AG04450 (cell line): ENCODE results near the gene RGL3. TPM values are rescaled to one million over a fixed set of nuclear protein-coding genes. Genes with fewer than 3 reads are reported as not detected.
"Not testable (repeated sequence)": the region's sequence is repeated elsewhere in the genome, so short reads cannot be mapped to it uniquely, and the experiment has no call there.

Experiments
- CTCF ChIA-PET: fragments of 300-600, 350-600 bp; formaldehyde crosslinking; extraction: SDS; loops from one replicate; lab custom pipeline; 2022; ENCODE audit warnings: antibody characterized with exemption, inconsistent platforms; lab: Charles Lee
- POLR2A ChIA-PET: fragments of 350-600 bp; formaldehyde crosslinking; extraction: SDS; loops from one replicate; lab custom pipeline; 2021; ENCODE audit warnings: antibody characterized with exemption, inconsistent platforms; lab: Yijun Ruan, JAX
- DNase-seq: peaks from one replicate; pipeline ENCODE4 v3.0.0-alpha.2; 2011; ENCODE audit warnings: low read depth, low spot score
- H3K27ac ChIP-seq: one replicate; pipeline ENCODE4 v1.5.1; 2012; ENCODE audit warnings: low read depth, low read length, control low read depth
- H3K27me3 ChIP-seq: one replicate; pipeline ENCODE4 v1.6.0; 2012; ENCODE audit warnings: low read length; ENCODE audit not compliant: control insufficient read depth, insufficient read depth
- H3K4me3 ChIP-seq: 2 replicates; pipeline ENCODE4 v1.5.1; 2011; ENCODE audit warnings: mild to moderate bottlenecking, low read depth, low read length, control low read depth
- H3K9me3 ChIP-seq: 2 replicates; pipeline ENCODE4 v1.5.1; 2012; ENCODE audit warnings: low read length; ENCODE audit not compliant: control insufficient read depth, insufficient read depth
- polyA plus RNA-seq: library from polyadenylated mRNA; depleted of rRNA; stranded (reverse); fragments of >200 nt; gene quantifications from 2 replicates; pipeline ENCODE4 v1.2.3, GENCODE V29; 2011
- TF ChIP-seq, protein P1 (sequence below): IDR thresholded peaks from 2 replicates; pipeline ENCODE4 v1.5.1; 2011; ENCODE audit warnings: low read depth, low read length, control low read depth, inconsistent platforms

Gene RGL3
- polyA plus RNA-seq, 1 experiment = 0.11 TPM

DNA sequence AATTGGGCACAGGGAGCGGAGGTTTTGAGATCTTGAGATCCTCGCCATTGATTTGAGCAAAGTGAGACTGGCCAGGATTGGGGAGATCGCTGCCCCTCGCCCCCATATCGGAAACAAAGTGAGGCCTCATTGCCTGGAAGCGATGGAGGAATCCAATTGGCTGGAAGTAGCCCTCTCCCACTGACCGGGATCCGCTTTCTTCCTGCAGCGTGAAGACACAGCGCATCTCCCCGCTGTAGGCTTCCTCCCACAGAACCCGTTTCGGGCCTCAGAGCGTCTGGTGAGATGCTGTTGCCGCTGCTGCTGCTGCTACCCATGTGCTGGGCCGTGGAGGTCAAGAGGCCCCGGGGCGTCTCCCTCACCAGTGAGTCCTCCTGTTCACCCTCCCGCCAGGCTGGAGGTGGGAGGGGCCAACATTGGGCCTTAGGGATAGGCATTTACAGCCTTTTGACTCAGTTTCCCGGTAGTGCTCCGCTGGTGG lies 16.8 kb upstream of the RGL3 start:
- H3K27ac ChIP-seq = peak overlapping the region; percentile 52
- TF ChIP-seq, protein P1, sequence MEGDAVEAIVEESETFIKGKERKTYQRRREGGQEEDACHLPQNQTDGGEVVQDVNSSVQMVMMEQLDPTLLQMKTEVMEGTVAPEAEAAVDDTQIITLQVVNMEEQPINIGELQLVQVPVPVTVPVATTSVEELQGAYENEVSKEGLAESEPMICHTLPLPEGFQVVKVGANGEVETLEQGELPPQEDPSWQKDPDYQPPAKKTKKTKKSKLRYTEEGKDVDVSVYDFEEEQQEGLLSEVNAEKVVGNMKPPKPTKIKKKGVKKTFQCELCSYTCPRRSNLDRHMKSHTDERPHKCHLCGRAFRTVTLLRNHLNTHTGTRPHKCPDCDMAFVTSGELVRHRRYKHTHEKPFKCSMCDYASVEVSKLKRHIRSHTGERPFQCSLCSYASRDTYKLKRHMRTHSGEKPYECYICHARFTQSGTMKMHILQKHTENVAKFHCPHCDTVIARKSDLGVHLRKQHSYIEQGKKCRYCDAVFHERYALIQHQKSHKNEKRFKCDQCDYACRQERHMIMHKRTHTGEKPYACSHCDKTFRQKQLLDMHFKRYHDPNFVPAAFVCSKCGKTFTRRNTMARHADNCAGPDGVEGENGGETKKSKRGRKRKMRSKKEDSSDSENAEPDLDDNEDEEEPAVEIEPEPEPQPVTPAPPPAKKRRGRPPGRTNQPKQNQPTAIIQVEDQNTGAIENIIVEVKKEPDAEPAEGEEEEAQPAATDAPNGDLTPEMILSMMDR = no peak
- H3K9me3 ChIP-seq = no peaks in the 10 kb centered on the region
- no peaks in the 10 kb centered on the region for H3K27me3 ChIP-seq
- ChIA-PET POLR2A (interaction anchor here (0.8 to 1.4 kb wide), 3 partner anchors 35 to 59 kb away, joined by 3 read pairs; no protein-coding TSS in a partner anchor), CTCF (interaction anchor here (0.5 to 1.6 kb wide), 25 partner anchors 8 to 196 kb away, joined by 3 to 11 read pairs (median 4); no protein-coding TSS in a partner anchor)
- peak overlapping the region; percentile 99 for H3K4me3 ChIP-seq
- DNase-seq = peak; percentile 7

DNA sequence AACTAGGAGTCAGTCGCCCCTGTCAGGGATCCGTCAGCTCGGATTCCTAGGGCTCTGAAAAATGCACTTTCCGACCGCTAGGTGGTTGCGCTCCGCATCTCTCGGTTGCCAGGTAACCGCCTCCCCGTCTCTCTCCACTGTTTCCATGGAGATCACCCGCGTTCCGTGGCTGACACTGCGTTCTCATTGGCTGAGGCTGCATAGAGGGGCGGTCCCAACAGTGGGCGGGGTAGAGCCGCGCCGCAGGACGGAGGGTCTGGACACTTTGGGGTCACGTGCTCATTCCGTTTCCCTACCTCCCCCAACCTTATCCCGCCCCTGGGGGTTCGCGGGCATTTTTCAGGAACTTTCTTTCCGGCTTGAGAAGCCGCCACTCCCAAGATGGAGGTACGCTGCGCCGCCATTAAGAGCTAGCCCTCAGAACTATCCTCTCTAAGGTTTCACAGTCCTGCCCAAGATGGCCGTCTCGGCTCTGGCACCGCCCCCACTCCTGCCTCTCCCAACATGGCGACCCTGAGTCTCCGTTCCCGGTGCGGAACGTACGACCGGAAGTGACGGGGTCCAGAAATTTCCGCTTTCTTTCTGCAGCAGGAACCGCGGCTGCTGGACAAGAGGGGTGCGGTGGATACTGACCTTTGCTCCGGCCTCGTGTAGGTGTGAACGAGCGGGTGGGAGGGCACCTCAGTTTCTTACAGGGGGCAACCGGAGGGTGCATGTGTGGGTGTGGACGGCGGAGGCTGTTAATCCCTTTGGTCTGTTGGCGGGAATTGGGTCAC lies 16.1 kb upstream of the RGL3 start, which contains the start of the genes ODAD3 and PRKCSH:
TSS of gene ODAD3 (minus strand) at position 65 of the 776 bp plus-strand sequence. CDS start 105 bp downstream, outside the sequence.
TSS of gene PRKCSH (plus strand) at position 579 of the 776 bp plus-strand sequence. CDS start 483 bp downstream, outside the sequence.
- DNase-seq = peak; percentile 99
- H3K4me3 ChIP-seq = peak within 1 kb of the TSS; percentile 99
- POLR2A ChIA-PET = interaction anchor here (0.8 to 1.4 kb wide), 3 partner anchors 34 to 58 kb away, joined by 3 read pairs; no protein-coding TSS in a partner anchor
- CTCF ChIA-PET = interaction anchor here (0.5 to 1.6 kb wide), 29 partner anchors 8 to 195 kb away, joined by 3 to 11 read pairs (median 4); no protein-coding TSS in a partner anchor
- H3K9me3 ChIP-seq = no peaks in the 10 kb centered on the region
- TF ChIP-seq, protein P1 = peak; percentile 91
- H3K27ac ChIP-seq = peak within 1 kb of the TSS; percentile 61
- no peaks in the 10 kb centered on the region for H3K27me3 ChIP-seq

DNA sequence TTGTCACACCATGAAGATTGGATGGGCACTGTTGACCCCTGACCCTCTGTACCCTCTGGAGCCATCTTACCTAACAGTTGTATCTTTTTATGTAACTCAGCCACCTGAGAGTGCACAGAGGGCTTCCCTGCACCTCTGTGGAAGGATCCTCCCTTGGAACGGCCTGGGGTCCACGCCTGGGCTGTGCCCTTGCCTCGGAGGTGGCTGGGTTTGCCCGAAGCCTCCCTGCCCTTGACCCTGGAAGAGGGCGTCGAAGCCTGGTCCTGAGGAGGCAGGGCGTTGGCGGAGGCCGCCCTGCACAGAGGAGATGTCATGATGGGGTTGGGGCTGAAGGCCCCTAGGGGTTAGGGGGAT lies 15.6 kb upstream of the RGL3 start:
- H3K27ac ChIP-seq = peak overlapping the region; percentile 61
- peak overlapping the region; percentile 60 for H3K4me3 ChIP-seq
- TF ChIP-seq, protein P1 = no peak
- no peaks in the 10 kb centered on the region for H3K9me3 ChIP-seq
- no peaks in the 10 kb centered on the region for H3K27me3 ChIP-seq
- CTCF ChIA-PET = interaction anchor here (0.6 to 1.6 kb wide), 16 partner anchors 9 to 185 kb away, joined by 3 to 11 read pairs (median 4); no protein-coding TSS in a partner anchor
- POLR2A ChIA-PET = interaction anchor here (1.4 kb wide), 1 partner anchor 53 kb away, joined by 3 read pairs; no protein-coding TSS in a partner anchor
- no peak for DNase-seq

DNA sequence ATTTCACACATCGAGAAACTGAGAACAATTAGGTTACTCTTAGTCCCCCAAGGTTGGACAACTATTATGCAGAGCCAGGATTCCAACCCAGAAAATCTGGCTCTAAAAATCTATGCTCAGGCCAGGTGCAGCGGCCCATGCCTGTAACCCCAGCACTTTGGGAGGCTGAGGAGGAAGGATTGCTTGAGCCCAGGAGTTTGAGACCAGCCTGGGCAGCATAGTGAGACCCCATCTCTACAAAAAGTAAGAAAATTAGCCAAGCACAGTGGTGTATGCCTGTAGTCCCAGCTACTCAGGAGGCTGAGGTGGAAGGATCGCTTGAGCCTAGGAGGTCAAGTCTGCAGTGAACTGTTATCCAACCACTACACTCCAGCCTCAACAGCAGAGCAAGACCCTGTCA lies 14.4 kb upstream of the RGL3 start:
- H3K27ac ChIP-seq, POLR2A ChIA-PET, H3K9me3 ChIP-seq, H3K27me3 ChIP-seq, H3K4me3 ChIP-seq, DNase-seq: not testable (repeated sequence)
- CTCF ChIA-PET = interaction anchor here (0.6 to 0.7 kb wide), 2 partner anchors 60 to 148 kb away, joined by 3 to 4 read pairs; no protein-coding TSS in a partner anchor

DNA sequence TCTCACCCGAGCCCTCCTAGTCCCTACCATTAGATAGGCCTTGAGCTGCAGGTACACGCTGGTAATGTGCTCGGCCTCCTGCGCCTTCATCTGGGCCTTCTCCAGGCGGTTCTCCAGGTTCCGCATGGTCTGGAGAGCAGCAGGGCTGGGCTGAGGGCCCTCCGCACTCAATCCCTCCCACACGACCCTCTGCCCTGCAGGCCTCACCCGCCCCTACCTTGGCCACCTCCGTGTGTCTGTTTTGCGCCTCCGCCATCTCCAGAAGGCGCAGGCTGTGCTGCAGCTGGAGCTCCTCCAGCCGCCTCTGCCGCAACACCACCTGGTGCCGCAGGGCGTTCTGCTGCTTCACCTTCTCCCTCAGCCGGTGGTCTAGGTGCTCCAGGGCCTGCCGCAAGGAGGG lies 7.5 kb upstream of the RGL3 start:
- POLR2A ChIA-PET = no interaction called here
- Histone ChIP-seq H3K4me3 (no peak overlapping the region), H3K27me3 (peaks cover 26% of the 10 kb centered on the region), H3K9me3 (peaks cover 19% of the 10 kb centered on the region; the same call in 1 of the 2 replicates), H3K27ac (no peak overlapping the region)
- no peak for DNase-seq
- TF ChIP-seq, protein P1 = no peak
- CTCF ChIA-PET = interaction anchor here (0.9 kb wide), 1 partner anchor 9 kb away, joined by 3 read pairs; the partner anchor contains the start of gene PRKCSH
